Endothelial cell of umbilical vein (primary cell): Measurements from ENCODE around the gene LMCD1. TPM values are rescaled to one million over a fixed set of nuclear protein-coding genes. Genes with fewer than 3 reads are reported as not detected.

Source experiments
- BruUV-seq: library from RNA; stranded (reverse); fragments of 400-500 nt; replicated peaks from 2 replicates; lab custom pipeline; 2021; lab: Mats Ljungman, UMichigan
- CTCF ChIA-PET: fragments of 300-600, 350-600 bp; sonication (Branson Sonifier 250); formaldehyde crosslinking; loops from one replicate; lab custom pipeline; 2021; ENCODE audit warnings: antibody characterized with exemption, inconsistent platforms; lab: Charles Lee
- POLR2A ChIA-PET: fragments of 300-600, 350-600 bp; sonication (Branson Sonifier 250); formaldehyde crosslinking; loops from one replicate; lab custom pipeline; 2021; ENCODE audit warnings: antibody characterized with exemption, inconsistent platforms; lab: Charles Lee
- DNase-seq: peaks from one replicate; pipeline ENCODE4 v3.0.0-alpha.2; 2011; ENCODE audit warnings: low read depth, low spot score
- FAIRE-seq: peaks from 2 replicates; lab custom pipeline; 2011; peaks lifted over from hg19 to GRCh38; lab: Jason Lieb, UNC
- H2AFZ ChIP-seq: 2 replicates; pipeline ENCODE4 v1.6.0; 2012; ENCODE audit warnings: low read depth, low read length, control low read depth, inconsistent platforms
- H3K27ac ChIP-seq: 2 replicates; pipeline ENCODE4 v1.5.1; 2011; ENCODE audit warnings: low read depth, mild to moderate bottlenecking, control low read depth, low read length, moderate library complexity; ENCODE audit not compliant: insufficient read depth
- H3K27me3 ChIP-seq, 2 experiments: 2 replicates each; pipeline versions ENCODE4 v1.6.0 to v1.6.1; 2011; ENCODE audit warnings: low read length in 2 of 2, mixed read lengths in 1 of 2; ENCODE audit not compliant: control insufficient read depth in 2 of 2, insufficient read depth in 2 of 2
- H3K36me3 ChIP-seq, 2 experiments: 2 replicates in 1 of 2; 3 replicates in 1 of 2; pipeline ENCODE4 v1.5.1; 2011; ENCODE audit warnings: low read length in 2 of 2, mild to moderate bottlenecking in 1 of 2, moderate library complexity in 1 of 2; ENCODE audit not compliant: control insufficient read depth in 2 of 2, insufficient read depth in 2 of 2; ENCODE audit errors: extremely low read depth in 1 of 2
- H3K4me1 ChIP-seq: 3 replicates; pipeline ENCODE4 v1.5.1; 2011; ENCODE audit warnings: mild to moderate bottlenecking, low read length; ENCODE audit not compliant: control insufficient read depth, insufficient read depth; ENCODE audit errors: extremely low read depth
- H3K4me2 ChIP-seq: 2 replicates; pipeline ENCODE4 v1.6.1; 2011; ENCODE audit warnings: low read length, control low read depth, mixed read lengths; ENCODE audit not compliant: insufficient read depth
- H3K4me3 ChIP-seq, 3 experiments: fragments of 200-600 bp in 1 of 3; sonication (generic), shearing (Covaris generic) in 1 of 3; replicated peaks in 1 of 3; 2 replicates each; pipeline ENCODE4 v1.5.1; 2011 to 2016; ENCODE audit warnings: control low read depth in 3 of 3, low read length in 3 of 3, mild to moderate bottlenecking in 2 of 3, inconsistent platforms in 1 of 3, low read depth in 1 of 3, moderate library complexity in 1 of 3; ENCODE audit not compliant: insufficient read depth in 1 of 3
- H3K79me2 ChIP-seq: 2 replicates; pipeline ENCODE4 v1.6.0; 2012; ENCODE audit warnings: low read length, inconsistent platforms; ENCODE audit not compliant: control insufficient read depth, insufficient read depth
- H3K9ac ChIP-seq: replicated peaks from 2 replicates; pipeline ENCODE3; 2011; ENCODE audit warnings: low read length, control low read depth; ENCODE audit not compliant: insufficient read depth; ENCODE audit errors: extremely low read depth
- H3K9me1 ChIP-seq: replicated peaks from 3 replicates; pipeline ENCODE4 v1.6.0; 2011; ENCODE audit warnings: mild to moderate bottlenecking, low read length; ENCODE audit not compliant: control insufficient read depth, insufficient read depth; ENCODE audit errors: extremely low read depth
- H3K9me3 ChIP-seq: replicated peaks from 2 replicates; pipeline ENCODE4 v1.5.1; 2012; ENCODE audit warnings: low read length, inconsistent platforms; ENCODE audit not compliant: control insufficient read depth, insufficient read depth
- H4K20me1 ChIP-seq: replicated peaks from 2 replicates; pipeline ENCODE3; 2011; ENCODE audit warnings: mild to moderate bottlenecking, low read length; ENCODE audit not compliant: control insufficient read depth, insufficient read depth; ENCODE audit errors: extremely low read depth
- EZH2 ChIP-seq: IDR thresholded peaks from 2 replicates; pipeline ENCODE4 v1.6.1; 2012; ENCODE audit warnings: borderline replicate concordance, low read depth, mild to moderate bottlenecking, moderate library complexity, low read length, inconsistent platforms; ENCODE audit not compliant: severe bottlenecking
- FOS ChIP-seq: IDR thresholded peaks from 2 replicates; pipeline ENCODE4 v1.6.1; 2011; ENCODE audit warnings: mild to moderate bottlenecking, low read length, moderate library complexity, borderline replicate concordance; ENCODE audit not compliant: insufficient read depth
- GATA2 ChIP-seq: IDR thresholded peaks from 2 replicates; pipeline ENCODE4 v1.7.0; 2011; ENCODE audit warnings: low read depth, mild to moderate bottlenecking, moderate library complexity, mixed read lengths, low read length; ENCODE audit not compliant: insufficient read length, insufficient read depth
- JUN ChIP-seq: IDR thresholded peaks from 2 replicates; pipeline ENCODE4 v1.6.1; 2011; ENCODE audit warnings: borderline replicate concordance, low read depth; ENCODE audit not compliant: insufficient read length, insufficient read depth
- MYC ChIP-seq: IDR thresholded peaks from one replicate; pipeline ENCODE4 v1.6.1; 2011; ENCODE audit warnings: mild to moderate bottlenecking, low read depth, low read length
- POLR2A ChIP-seq: IDR thresholded peaks from 2 replicates; pipeline ENCODE4 v1.6.1; 2012; ENCODE audit warnings: low read depth, mild to moderate bottlenecking, control low read depth, low read length
- POLR2AphosphoS5 ChIP-seq: IDR thresholded peaks from 2 replicates; pipeline ENCODE4 v1.6.1; 2012; ENCODE audit warnings: low read depth, mild to moderate bottlenecking, control low read depth, low read length, moderate library complexity; ENCODE audit not compliant: insufficient read depth
- dilution Hi-C: fragments of 300-500 bp; cut with MboI; formaldehyde crosslinking; loops from one replicate; pipeline ENCODE4 v1.15.0; 2019; ENCODE audit warnings: low sequenced_read_pairs; ENCODE audit not compliant: extremely low pct_ligation_motif_present
- intact Hi-C: fragments of 100-400 bp; cut with micrococcal nuclease; formaldehyde crosslinking; loops from one replicate; pipeline ENCODE4 v1.10.0; 2022
- polyA plus RNA-seq, 4 experiments: library from polyadenylated mRNA; depleted of rRNA in 3 of 4; stranded (reverse) in 3 of 4; unstranded in 1 of 4; fragments of >200 nt; gene quantifications; 2 replicates each; pipeline versions ENCODE4 v1.2.1 to v1.2.3, GENCODE V29; 2011 to 2012; ENCODE audit warnings: missing spikeins in 1 of 4
- total RNA-seq: library from RNA; stranded (reverse); gene quantifications from 2 replicates; pipeline ENCODE4 v1.2.3, GENCODE V29; 2021
- TF ChIP-seq, protein P1 (sequence below), 2 donors: IDR thresholded peaks; 1 replicate in 1 of 2; 2 replicates in 1 of 2; pipeline ENCODE4 v1.5.1; 2011; ENCODE audit warnings: low read length in 2 of 2, mild to moderate bottlenecking in 2 of 2, moderate library complexity in 2 of 2, control low read depth in 1 of 2, inconsistent platforms in 1 of 2, low read depth in 1 of 2; ENCODE audit not compliant: insufficient read depth in 1 of 2; ENCODE audit errors: extremely low read depth in 1 of 2
- TF ChIP-seq, protein P2 (sequence below): IDR thresholded peaks from 2 replicates; pipeline ENCODE4 v1.6.1; 2011; ENCODE audit not compliant: insufficient read depth, insufficient read length

Gene LMCD1
- total and polyA plus RNA-seq, 2 donors (not counting 3 experiments of a cell fraction or from before 2014, with no cell fraction given) = 7.6 to 14.5 TPM

DNA sequence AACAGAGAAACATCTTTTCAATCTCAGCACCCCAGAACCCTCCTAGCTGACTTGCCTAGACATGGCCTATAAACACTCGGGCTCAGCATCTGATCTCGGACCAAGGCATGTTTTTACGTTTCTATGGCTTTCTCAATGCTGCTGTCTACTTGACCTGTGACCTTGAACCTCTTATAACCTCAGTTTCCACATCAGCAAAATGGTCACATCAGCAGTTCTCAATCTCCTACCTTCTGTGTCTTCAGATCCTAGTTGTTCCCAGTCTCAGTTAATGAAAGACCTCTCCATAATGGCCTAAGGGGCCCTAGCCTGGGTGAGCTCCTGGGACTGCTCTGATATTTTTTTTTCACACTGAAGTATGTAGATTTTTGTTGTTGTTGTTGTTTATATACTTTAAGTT is 103.4 kb downstream of the LMCD1 start:
- H3K36me3 ChIP-seq = no peaks in the 10 kb centered on the region
- ChIA-PET CTCF (interaction anchor here (4.1 kb wide), 1 partner anchor 162 kb away, joined by 78 read pairs; no protein-coding TSS in a partner anchor), POLR2A (no interaction called here)
- H4K20me1 ChIP-seq = no peaks in the 10 kb centered on the region
- H2AFZ ChIP-seq = no peak overlapping the region
- no peak overlapping the region for H3K27ac ChIP-seq
- H3K79me2 ChIP-seq = no peaks in the 10 kb centered on the region
- dilution Hi-C loops = no loop called here
- no peaks in the 10 kb centered on the region for H3K4me1 ChIP-seq
- H3K4me3 ChIP-seq = no peak overlapping the region
- DNase-seq = no peak
- no peak for FAIRE-seq
- intact Hi-C loops = no loop called here
- H3K9me1 ChIP-seq = no peaks in the 10 kb centered on the region
- BruUV-seq = no TSS peak
- no peak overlapping the region for H3K4me2 ChIP-seq
- peaks cover 0 to 2% of the 10 kb centered on the region in 2 experiments for H3K27me3 ChIP-seq
- TF ChIP-seq, protein P1, sequence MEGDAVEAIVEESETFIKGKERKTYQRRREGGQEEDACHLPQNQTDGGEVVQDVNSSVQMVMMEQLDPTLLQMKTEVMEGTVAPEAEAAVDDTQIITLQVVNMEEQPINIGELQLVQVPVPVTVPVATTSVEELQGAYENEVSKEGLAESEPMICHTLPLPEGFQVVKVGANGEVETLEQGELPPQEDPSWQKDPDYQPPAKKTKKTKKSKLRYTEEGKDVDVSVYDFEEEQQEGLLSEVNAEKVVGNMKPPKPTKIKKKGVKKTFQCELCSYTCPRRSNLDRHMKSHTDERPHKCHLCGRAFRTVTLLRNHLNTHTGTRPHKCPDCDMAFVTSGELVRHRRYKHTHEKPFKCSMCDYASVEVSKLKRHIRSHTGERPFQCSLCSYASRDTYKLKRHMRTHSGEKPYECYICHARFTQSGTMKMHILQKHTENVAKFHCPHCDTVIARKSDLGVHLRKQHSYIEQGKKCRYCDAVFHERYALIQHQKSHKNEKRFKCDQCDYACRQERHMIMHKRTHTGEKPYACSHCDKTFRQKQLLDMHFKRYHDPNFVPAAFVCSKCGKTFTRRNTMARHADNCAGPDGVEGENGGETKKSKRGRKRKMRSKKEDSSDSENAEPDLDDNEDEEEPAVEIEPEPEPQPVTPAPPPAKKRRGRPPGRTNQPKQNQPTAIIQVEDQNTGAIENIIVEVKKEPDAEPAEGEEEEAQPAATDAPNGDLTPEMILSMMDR (IDR thresholded peaks at IDR 0.05; ENCODE audit: extremely low read depth in 1 of 2, insufficient read depth in 1 of 2, low read depth in 1 of 2, low read length in 2 of 2) = no peak
- TF ChIP-seq POLR2A = no peak
- TF ChIP-seq POLR2AphosphoS5 = no peak
- TF ChIP-seq, protein P2, sequence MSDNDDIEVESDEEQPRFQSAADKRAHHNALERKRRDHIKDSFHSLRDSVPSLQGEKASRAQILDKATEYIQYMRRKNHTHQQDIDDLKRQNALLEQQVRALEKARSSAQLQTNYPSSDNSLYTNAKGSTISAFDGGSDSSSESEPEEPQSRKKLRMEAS = no peak
- TF ChIP-seq FOS = no peak
- TF ChIP-seq EZH2 = no peak
- no peak for TF ChIP-seq GATA2
- no peak for TF ChIP-seq MYC
- no peak for TF ChIP-seq JUN
- H3K9me3 ChIP-seq = no peaks in the 10 kb centered on the region
- H3K9ac ChIP-seq = no peak overlapping the region
